Gastrocnemius medialis (tissue), 4 donors: ENCODE results near the gene BTBD19. TPM values are rescaled to one million over a fixed set of nuclear protein-coding genes. Genes with fewer than 3 reads are reported as not detected.

ENCODE experiments used
- ATAC-seq, 2 donors: fragments of 150-250 bp; one replicate each; pipeline ENCODE4 v1.9.1; 2016
- DNase-seq, 2 donors: peaks; one replicate each; pipeline ENCODE4 v3.0.0-alpha.2; 2019
- H3K27ac ChIP-seq, 4 donors: fragments of 200-600 bp; sonication (generic); 1 replicate in 1 of 4; 2 replicates in 3 of 4; pipeline ENCODE4 v1.5.1; 2016 to 2018; ENCODE audit warnings: mild to moderate bottlenecking in 2 of 4, moderate library complexity in 1 of 4
- H3K27me3 ChIP-seq, 3 donors: fragments of 200-600 bp; sonication (generic) in 2 of 3; 1 replicate in 1 of 3; 2 replicates in 2 of 3; pipeline versions ENCODE4 v1.5.1 to v1.6.0; 2016 to 2019; ENCODE audit warnings: mild to moderate bottlenecking in 1 of 3, moderate library complexity in 1 of 3
- H3K36me3 ChIP-seq, 2 donors: fragments of 200-600 bp; sonication (generic) in 1 of 2; one replicate each; pipeline ENCODE4 v1.5.1; 2017 to 2018
- H3K4me1 ChIP-seq, 2 donors: fragments of 200-600 bp; sonication (generic) in 1 of 2; one replicate each; pipeline ENCODE4 v1.5.1; 2016 to 2017; ENCODE audit warnings: mild to moderate bottlenecking in 2 of 2
- H3K4me3 ChIP-seq, 4 donors: fragments of 200-600 bp; sonication (generic) in 3 of 4; 1 replicate in 1 of 4; 2 replicates in 3 of 4; pipeline ENCODE4 v1.5.1; 2016 to 2019; ENCODE audit warnings: mild to moderate bottlenecking in 2 of 4
- H3K9me3 ChIP-seq, 3 donors: fragments of 200-600 bp; sonication (generic) in 2 of 3; 1 replicate in 1 of 3; 2 replicates in 2 of 3; pipeline ENCODE4 v1.5.1; 2016 to 2019
- POLR2A ChIP-seq, 2 donors: fragments of 450-650 bp; IDR thresholded peaks; one replicate each; pipeline ENCODE4 v1.6.1; 2017; ENCODE audit warnings: antibody characterized with exemption in 2 of 2, mild to moderate bottlenecking in 2 of 2, moderate library complexity in 2 of 2
- in situ Hi-C, 4 donors: fragments of 200-750 bp; cut with MboI; loops; one replicate each; pipeline versions ENCODE4 v1.15.0 to v1.8.0; 2017; ENCODE audit warnings: low sequenced_read_pairs in 4 of 4
- intact Hi-C: fragments of 100-400 bp; cut with DNase I; formaldehyde crosslinking; loops from one replicate; pipeline ENCODE4 v1.15.1; 2023; ENCODE audit warnings: low total_unique reads
- total RNA-seq, 4 donors: library from RNA; depleted of rRNA; stranded (reverse); fragments of >200 nt; gene quantifications; one replicate each; pipeline versions ENCODE4 v1.1.0 to v1.2.3, GENCODE V29; 2016
- TF ChIP-seq, protein P1 (sequence below), 5 experiments: fragments of 450-650 bp in 3 of 5; fragments of 200-600 bp in 2 of 5; sonication (generic) in 2 of 5; IDR thresholded peaks in 4 of 5; conservative IDR thresholded peaks in 1 of 5; 1 replicate in 4 of 5; 2 replicates in 1 of 5; pipeline ENCODE4 v1.5.1; 2016 to 2019; ENCODE audit warnings: antibody characterized with exemption in 5 of 5, mild to moderate bottlenecking in 3 of 5, moderate library complexity in 3 of 5

BTBD19 gene
- total RNA-seq, 4 donors from 2014 or later = 0.71 to 1.4 (median 0.91) TPM; not detected in 1

DNA sequence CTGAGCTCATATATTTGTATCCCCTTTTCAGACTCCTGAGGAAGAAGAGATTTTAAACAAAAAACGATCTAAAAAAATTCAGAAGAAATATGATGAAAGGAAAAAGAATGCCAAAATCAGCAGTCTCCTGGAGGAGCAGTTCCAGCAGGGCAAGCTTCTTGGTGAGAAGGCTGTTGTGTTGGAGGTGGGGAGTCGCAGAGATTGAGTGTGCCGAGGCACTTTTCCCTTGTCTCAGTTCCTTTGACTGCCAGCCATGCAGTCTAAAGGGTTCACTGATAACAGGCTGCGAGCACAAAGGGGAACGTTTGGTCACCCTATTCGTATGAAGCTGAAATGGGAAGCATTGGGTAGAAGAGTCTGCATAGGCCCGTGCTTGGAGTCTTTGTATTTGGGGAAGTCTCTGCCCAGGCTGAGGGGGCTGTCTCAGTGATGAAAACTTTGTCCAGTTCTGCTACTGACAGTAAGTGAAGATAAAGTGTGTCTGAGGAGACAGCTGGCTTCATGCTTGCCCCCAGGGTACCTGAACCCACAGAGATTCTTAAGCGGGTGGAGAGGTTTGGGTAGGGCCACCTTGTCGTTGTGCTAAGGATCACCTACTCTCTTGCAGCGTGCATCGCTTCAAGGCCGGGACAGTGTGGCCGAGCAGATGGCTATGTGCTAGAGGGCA is 30.2 kb upstream of the BTBD19 start:
- TF ChIP-seq POLR2A (IDR thresholded peaks at IDR 0.05) = no peak
- TF ChIP-seq, protein P1, sequence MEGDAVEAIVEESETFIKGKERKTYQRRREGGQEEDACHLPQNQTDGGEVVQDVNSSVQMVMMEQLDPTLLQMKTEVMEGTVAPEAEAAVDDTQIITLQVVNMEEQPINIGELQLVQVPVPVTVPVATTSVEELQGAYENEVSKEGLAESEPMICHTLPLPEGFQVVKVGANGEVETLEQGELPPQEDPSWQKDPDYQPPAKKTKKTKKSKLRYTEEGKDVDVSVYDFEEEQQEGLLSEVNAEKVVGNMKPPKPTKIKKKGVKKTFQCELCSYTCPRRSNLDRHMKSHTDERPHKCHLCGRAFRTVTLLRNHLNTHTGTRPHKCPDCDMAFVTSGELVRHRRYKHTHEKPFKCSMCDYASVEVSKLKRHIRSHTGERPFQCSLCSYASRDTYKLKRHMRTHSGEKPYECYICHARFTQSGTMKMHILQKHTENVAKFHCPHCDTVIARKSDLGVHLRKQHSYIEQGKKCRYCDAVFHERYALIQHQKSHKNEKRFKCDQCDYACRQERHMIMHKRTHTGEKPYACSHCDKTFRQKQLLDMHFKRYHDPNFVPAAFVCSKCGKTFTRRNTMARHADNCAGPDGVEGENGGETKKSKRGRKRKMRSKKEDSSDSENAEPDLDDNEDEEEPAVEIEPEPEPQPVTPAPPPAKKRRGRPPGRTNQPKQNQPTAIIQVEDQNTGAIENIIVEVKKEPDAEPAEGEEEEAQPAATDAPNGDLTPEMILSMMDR (IDR thresholded peaks at IDR 0.05 in 4 of 5, conservative IDR thresholded peaks at IDR 0.05 in 1 of 5) = no peak
- Histone ChIP-seq H3K9me3 (no peaks in the 10 kb centered on the region), H3K27me3 (no peaks in the 10 kb centered on the region), H3K4me3 (no peak overlapping the region), H3K27ac (peak overlapping the region in 1 of 4 donors; percentile 91), H3K4me1 (peaks cover 9 to 12% of the 10 kb centered on the region in 2 donors), H3K36me3 (peaks cover 0 to 41% of the 10 kb centered on the region in 2 donors)
- ATAC-seq (no peak), DNase-seq (no peak)
- in situ Hi-C loops (loop anchor here in 1 of 4 donors (25.0 kb wide), 2 partner anchors 209 to 734 kb away; partner anchors contain the start of genes CCDC163, EIF2B3, MMACHC and PRDX1), intact Hi-C loops (loop anchor here (5.0 kb wide), 2 partner anchors 524 to 826 kb away; no protein-coding TSS in a partner anchor)

DNA sequence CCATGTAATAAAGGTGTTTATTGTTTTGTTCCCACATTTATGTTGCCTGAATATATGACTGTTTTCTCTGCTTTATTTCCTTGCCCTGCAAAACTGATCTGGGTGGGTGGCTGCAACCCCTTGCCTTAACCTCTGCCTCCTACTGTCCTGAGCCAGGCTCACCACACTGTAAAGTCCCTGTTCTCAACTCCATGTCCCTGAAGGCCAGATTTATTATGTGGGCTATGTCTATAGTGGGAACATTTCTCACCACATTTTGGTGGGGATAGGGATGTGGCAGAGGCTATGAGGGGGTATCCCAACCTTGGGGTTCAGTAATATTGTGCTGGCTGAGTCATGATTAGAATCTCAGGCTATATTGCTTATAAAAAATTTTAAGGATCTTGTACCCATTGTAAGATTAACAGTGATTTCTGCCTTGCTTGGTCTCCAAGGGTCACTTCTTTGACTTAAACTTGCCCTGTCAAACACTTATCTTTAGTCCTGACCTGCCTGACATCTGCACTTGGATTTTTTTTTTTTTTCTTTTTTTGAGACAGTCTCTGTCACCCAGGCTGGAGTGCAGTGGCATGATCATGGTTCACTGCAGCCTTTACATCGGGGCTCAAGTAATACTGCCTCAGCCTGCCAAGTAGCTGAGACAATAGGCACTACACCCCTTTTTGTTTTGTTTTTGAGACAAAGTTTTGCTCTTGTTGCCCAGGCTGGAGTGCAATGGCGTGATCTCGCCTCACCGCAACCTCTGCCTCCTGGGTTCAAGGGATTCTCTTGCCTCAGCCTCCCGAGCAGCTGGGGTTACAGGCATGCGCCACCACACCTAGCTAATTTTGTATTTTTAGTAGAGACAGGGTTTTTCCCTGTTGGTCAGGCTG is 29.4 kb upstream of the BTBD19 start:
- H3K4me3 ChIP-seq = no peak overlapping the region
- DNase-seq (no peak), ATAC-seq (no peak)
- peaks cover 14% of the 10 kb centered on the region in 2 donors for H3K4me1 ChIP-seq
- in situ Hi-C loops (loop anchor here in 1 of 4 donors (25.0 kb wide), 2 partner anchors 208 to 733 kb away; partner anchors contain the start of genes CCDC163, EIF2B3, MMACHC and PRDX1), intact Hi-C loops (loop anchor here (5.0 kb wide), 2 partner anchors 523 to 827 kb away; no protein-coding TSS in a partner anchor)
- no peaks in the 10 kb centered on the region for H3K27me3 ChIP-seq
- peak overlapping the region in 1 of 4 donors; percentile 9 for H3K27ac ChIP-seq
- TF ChIP-seq, protein P1 (IDR thresholded peaks at IDR 0.05 in 4 of 5, conservative IDR thresholded peaks at IDR 0.05 in 1 of 5) = no peak
- TF ChIP-seq POLR2A (IDR thresholded peaks at IDR 0.05) = no peak
- H3K9me3 ChIP-seq = no peaks in the 10 kb centered on the region
- peaks cover 0 to 41% of the 10 kb centered on the region in 2 donors for H3K36me3 ChIP-seq

DNA sequence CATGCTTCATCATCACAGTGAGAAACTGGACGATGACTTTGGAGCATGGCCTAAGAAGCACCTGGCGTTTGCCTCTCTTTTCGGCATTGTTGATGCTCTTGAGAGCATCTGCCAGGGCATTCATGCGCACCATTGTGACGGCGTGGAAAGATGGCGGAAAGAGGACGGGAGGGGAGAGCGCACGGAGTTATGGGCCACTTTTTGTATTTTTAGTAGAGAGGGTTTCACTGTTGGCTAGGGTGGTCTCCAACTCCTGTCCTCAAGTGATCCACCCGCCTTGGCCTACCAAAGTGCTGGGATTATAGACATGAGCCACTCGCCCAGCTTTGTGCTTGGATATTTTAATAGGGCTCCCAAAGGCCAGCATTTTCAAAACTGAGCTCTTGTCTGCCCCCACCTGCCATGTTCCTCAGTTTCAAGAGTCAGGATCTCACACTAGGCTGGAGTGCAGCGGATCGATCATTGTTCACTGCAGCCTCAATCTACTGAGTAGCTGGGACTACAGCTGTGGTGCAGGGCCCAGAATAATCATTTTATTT is 27.7 kb upstream of the BTBD19 start:
- peaks cover 0 to 41% of the 10 kb centered on the region in 2 donors for H3K36me3 ChIP-seq
- no peak for TF ChIP-seq POLR2A (IDR thresholded peaks at IDR 0.05)
- TF ChIP-seq, protein P1 (IDR thresholded peaks at IDR 0.05 in 4 of 5, conservative IDR thresholded peaks at IDR 0.05 in 1 of 5) = no peak
- H3K9me3 ChIP-seq = no peaks in the 10 kb centered on the region
- no peaks in the 10 kb centered on the region for H3K27me3 ChIP-seq
- intact Hi-C loops = no loop called here
- ATAC-seq (no peak), DNase-seq (no peak)
- peaks cover 22 to 27% of the 10 kb centered on the region in 2 donors for H3K4me1 ChIP-seq
- no peak overlapping the region for H3K27ac ChIP-seq
- H3K4me3 ChIP-seq = no peak overlapping the region
- in situ Hi-C loops = loop anchor here in 2 of 4 donors (10.0 to 25.0 kb wide), 3 partner anchors 54 to 732 kb away; partner anchors contain the start of genes CCDC163 (in 1 of the 2), EIF2B3 (in 1 of the 2), MMACHC (in 1 of the 2) and PRDX1 (in 1 of the 2)

DNA sequence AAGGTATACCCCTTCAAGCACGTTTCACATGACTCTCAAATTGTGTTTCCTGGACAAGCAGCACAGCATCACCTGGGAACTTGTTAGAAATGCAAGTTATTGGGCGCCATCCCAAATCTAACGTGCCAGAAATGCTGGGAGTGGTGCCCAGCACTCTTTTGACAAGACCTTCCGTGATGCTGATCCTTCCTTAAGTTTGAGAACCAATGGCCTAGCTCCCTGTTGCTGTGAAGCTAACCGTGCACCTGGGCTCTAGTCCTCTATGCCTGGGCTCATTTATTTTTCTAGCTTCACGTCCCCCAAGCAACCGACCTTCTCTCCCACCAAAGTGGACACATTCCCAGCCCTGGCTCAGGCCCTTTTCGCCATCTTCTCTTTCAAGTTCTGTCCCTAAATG is 24.6 kb upstream of the BTBD19 start:
- Histone ChIP-seq H3K4me1 (peaks cover 19 to 28% of the 10 kb centered on the region in 2 donors), H3K27me3 (no peaks in the 10 kb centered on the region), H3K9me3 (no peaks in the 10 kb centered on the region), H3K36me3 (peaks cover 0 to 18% of the 10 kb centered on the region in 2 donors), H3K4me3 (peak overlapping the region; percentile 48 to 63 (median 56)), H3K27ac (peak overlapping the region in 1 of 4 donors; percentile 12)
- DNase-seq = no peak
- intact Hi-C loops = no loop called here
- ATAC-seq = no peak
- TF ChIP-seq, protein P1 (IDR thresholded peaks at IDR 0.05 in 4 of 5, conservative IDR thresholded peaks at IDR 0.05 in 1 of 5) = no peak
- TF ChIP-seq POLR2A (IDR thresholded peaks at IDR 0.05) = no peak
- in situ Hi-C loops = loop anchor here in 2 of 4 donors (10.0 to 25.0 kb wide), 3 partner anchors 51 to 729 kb away; partner anchors contain the start of genes CCDC163 (in 1 of the 2), EIF2B3 (in 1 of the 2), MMACHC (in 1 of the 2) and PRDX1 (in 1 of the 2)
